ENCODE measurements around the gene AMHR2. TPM values are rescaled to one million over a fixed set of nuclear protein-coding genes. Genes with fewer than 3 reads are reported as not detected.
A peak's percentile ranks its signal among the peaks of the same experiment; 100 is the strongest.

The AMHR2 gene
- polyA plus RNA-seq, 1 experiment: not detected

GRCh38 chr12:53452159-53453077 is 28.8 kb downstream of the AMHR2 start:
- ChIA-PET POLR2A (interaction anchor here (0.7 kb wide), 1 partner anchor 54 kb away, joined by 6 read pairs; no protein-coding TSS in a partner anchor), CTCF (interaction anchor here (0.8 to 1.3 kb wide), 4 partner anchors 9 to 56 kb away, joined by 3 to 5 read pairs (median 4); no protein-coding TSS in a partner anchor)
- peak; percentile 41 for TF ChIP-seq CTCF (IDR thresholded peaks at IDR 0.05; ENCODE audit: insufficient read depth, low read depth, low read length)
- no peaks in the 10 kb centered on the region for H3K27me3 ChIP-seq (ENCODE audit: control insufficient read depth, insufficient read depth, low read length)
- H3K4me3 ChIP-seq (ENCODE audit: low read depth, low read length): peak overlapping the region; percentile 97
- peak; percentile 29 for DNase-seq (ENCODE audit: low read depth)
- peaks cover 14% of the 10 kb centered on the region for H3K36me3 ChIP-seq (ENCODE audit: control insufficient read depth, insufficient read depth, low read length)

GRCh38 chr12:53453953-53454640 is 30.4 kb downstream of the AMHR2 start:
- DNase-seq (ENCODE audit: low read depth): no peak
- ChIA-PET POLR2A (interaction anchor here (0.7 kb wide), 1 partner anchor 56 kb away, joined by 4 read pairs; no protein-coding TSS in a partner anchor), CTCF (interaction anchor here (0.9 to 1.3 kb wide), 4 partner anchors 19 to 54 kb away, joined by 3 to 5 read pairs (median 4); no protein-coding TSS in a partner anchor)
- Histone ChIP-seq H3K4me3 (ENCODE audit: low read depth, low read length) (peak overlapping the region; percentile 97), H3K36me3 (ENCODE audit: control insufficient read depth, insufficient read depth, low read length) (peaks cover 18% of the 10 kb centered on the region), H3K27me3 (ENCODE audit: control insufficient read depth, insufficient read depth, low read length) (no peaks in the 10 kb centered on the region)
- TF ChIP-seq CTCF (IDR thresholded peaks at IDR 0.05; ENCODE audit: insufficient read depth, low read depth, low read length): no peak

- Histone ChIP-seq H3K4me3 (ENCODE audit: low read depth, low read length) (no peak overlapping the region), H3K27me3 (ENCODE audit: control insufficient read depth, insufficient read depth, low read length) (no peaks in the 10 kb centered on the region), H3K36me3 (ENCODE audit: control insufficient read depth, insufficient read depth, low read length) (peaks cover 19% of the 10 kb centered on the region)
- POLR2A ChIA-PET: interaction anchor here (0.6 to 0.7 kb wide), 2 partner anchors 17 to 55 kb away, joined by 4 to 5 read pairs; no protein-coding TSS in a partner anchor
- no peak for TF ChIP-seq CTCF (IDR thresholded peaks at IDR 0.05; ENCODE audit: insufficient read depth, low read depth, low read length)
- no peak for DNase-seq (ENCODE audit: low read depth)
- CTCF ChIA-PET: interaction anchor here (1.1 to 1.2 kb wide), 2 partner anchors 19 to 54 kb away, joined by 3 to 5 read pairs; no protein-coding TSS in a partner anchor
Measured at GRCh38 chr12:53454707-53455106, 31.1 kb downstream of the AMHR2 start.

GRCh38 chr12:53456654-53457366 is 33.2 kb downstream of the AMHR2 start:
- DNase-seq (ENCODE audit: low read depth): no peak
- no peak for TF ChIP-seq CTCF (IDR thresholded peaks at IDR 0.05; ENCODE audit: insufficient read depth, low read depth, low read length)
- Histone ChIP-seq H3K36me3 (ENCODE audit: control insufficient read depth, insufficient read depth, low read length) (peaks cover 33% of the 10 kb centered on the region), H3K4me3 (ENCODE audit: low read depth, low read length) (no peak overlapping the region), H3K27me3 (ENCODE audit: control insufficient read depth, insufficient read depth, low read length) (no peaks in the 10 kb centered on the region)
- POLR2A ChIA-PET: no interaction called here
- CTCF ChIA-PET: no interaction called here
